Fibroblast of the aortic adventitia (primary cell): ENCODE data around the gene FAM47E. TPM values are rescaled to one million over a fixed set of nuclear protein-coding genes. Genes with fewer than 3 reads are reported as not detected.

ENCODE experiments used
- DNase-seq: peaks from one replicate; pipeline ENCODE4 v3.0.0-alpha.2; 2010; ENCODE audit warnings: low read depth
- H3K4me3 ChIP-seq: 2 replicates; pipeline ENCODE4 v1.5.1; 2011; ENCODE audit warnings: low read depth, mild to moderate bottlenecking, control low read depth, low read length, moderate library complexity
- CTCF ChIP-seq: IDR thresholded peaks from 2 replicates; pipeline ENCODE4 v1.5.1; 2011; ENCODE audit warnings: mild to moderate bottlenecking, low read length, control low read depth, inconsistent platforms; ENCODE audit not compliant: insufficient read depth
- total RNA-seq: library from RNA; depleted of rRNA; stranded (reverse); fragments of >200 nt; gene quantifications from 2 replicates; pipeline ENCODE4 v1.2.3, GENCODE V29; 2012; ENCODE audit warnings: low replicate concordance

The FAM47E gene
- total RNA-seq, 1 donor: 0.18 TPM

DNA sequence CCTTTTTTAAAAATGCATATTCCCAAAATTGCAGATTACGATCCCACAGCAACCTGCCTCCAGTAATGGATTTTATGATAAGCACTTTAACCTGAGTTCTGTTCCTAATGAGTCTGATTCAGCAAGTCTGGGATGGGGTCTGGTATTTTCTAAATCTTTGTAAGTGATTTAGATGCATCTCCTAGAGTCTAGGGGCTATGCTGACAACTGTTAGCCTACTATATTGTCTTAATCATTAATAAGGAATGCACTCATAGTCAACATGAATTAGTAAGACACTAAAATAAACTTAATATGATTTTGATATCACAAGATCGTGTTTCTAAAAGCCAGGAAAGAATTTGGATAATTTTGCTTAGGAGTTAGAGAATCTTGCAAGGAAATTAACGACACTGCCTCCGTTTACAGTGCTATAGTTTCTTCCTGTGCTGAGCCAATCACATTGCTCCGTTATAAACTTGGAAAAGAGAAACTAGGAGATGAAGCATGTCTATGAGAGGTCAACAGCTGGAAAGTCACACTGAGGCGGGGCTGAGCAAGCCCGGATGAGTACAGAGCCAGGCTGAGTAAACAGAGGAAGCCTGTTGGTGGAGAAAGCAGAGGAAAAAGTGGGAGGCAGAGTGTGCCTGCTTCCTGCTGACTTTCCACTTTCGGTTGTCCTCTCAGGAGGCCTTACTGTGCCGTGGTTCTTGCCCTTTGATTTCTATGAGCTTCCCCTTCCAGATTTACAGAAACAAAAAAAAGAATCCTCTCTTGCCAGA is 43.3 kb upstream of the FAM47E start:
- peak; percentile 88 for DNase-seq
- no peak for TF ChIP-seq CTCF
- H3K4me3 ChIP-seq: peak overlapping the region; percentile 36

DNA sequence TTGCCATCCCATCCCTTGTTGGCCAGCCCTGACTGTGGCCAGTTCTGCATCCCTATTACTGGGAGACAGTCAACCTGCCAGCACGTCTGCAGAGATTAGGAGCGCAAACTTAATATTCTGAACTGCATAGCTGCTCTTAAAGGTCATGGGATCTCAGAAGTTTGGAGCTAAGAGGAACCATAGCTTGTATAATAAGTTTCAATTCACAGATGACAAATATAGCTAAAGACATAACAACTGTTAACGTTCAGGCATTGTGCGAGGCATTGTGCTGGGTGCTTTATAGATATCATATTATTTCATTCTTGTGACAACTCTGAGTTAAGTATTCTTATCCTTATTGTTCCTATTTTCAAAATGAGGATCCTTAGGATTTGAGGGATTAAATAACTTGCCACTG is 41.6 kb upstream of the FAM47E start:
- H3K4me3 ChIP-seq: peak overlapping the region; percentile 39
- DNase-seq: no peak
- no peak for TF ChIP-seq CTCF

DNA sequence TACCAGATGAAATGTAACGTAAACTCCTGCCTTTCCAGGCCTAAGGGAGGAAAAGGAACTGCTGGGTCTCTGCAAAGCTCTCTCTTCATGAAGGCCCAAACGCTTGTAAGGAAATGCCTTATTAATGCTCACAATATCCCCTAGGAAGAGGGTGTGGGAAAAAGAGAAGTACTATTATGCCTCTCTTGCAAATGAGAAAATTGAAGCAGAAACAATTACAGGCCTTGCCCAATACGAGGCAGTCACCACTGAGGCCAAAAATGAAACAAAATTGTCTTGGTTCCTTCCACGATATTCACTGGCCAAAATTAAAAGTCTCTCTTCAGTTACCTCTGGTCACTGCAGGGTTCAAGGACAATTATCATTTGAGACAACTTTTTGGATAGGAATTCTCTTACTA is 41.1 kb upstream of the FAM47E start:
- peak; percentile 31 for DNase-seq
- peak overlapping the region; percentile 39 for H3K4me3 ChIP-seq
- no peak for TF ChIP-seq CTCF

DNA sequence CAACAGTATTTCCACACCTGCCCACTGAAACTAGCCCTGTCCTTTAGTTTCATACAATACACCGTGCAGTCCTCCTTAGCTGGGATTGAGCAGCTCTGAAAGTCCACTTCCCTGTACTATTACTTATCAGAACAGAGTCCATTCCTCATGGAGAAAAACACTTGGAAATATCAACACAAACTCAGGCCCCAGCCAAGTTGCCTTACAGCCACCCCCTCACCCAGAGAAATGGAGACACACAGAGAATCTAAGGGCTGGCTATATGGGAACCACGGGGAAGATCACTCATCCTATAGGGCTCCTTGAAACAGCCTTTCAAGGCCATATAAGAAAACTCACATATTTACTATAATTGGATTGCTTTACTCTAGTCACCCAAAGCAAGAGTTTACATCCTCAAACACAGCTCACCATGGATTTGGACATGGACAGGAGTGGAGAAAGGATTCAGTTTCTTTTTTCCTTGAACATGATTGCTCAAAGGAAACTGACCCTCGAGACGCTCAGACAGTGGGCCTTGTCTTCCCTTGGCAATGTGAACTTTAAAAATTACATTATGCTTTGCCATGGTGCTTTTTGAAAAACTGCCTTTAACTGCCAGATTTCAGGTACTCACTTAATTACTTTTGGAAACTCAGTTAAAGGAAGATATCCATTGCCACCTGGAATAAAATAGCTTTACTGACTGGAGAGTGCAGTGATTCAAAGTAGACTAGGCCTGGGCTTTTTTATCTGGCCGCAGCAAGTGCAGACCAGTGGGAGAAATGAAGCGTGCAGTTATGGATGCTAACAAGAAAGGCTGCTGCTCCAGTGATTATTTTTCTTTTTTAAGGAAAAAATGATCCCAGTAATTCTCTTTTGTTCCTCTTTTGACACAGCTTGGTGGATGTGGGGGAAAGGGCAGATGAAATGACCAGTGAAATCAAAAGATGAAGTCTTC is 39.5 kb upstream of the FAM47E start:
- TF ChIP-seq CTCF: no peak
- peak overlapping the region; percentile 87 for H3K4me3 ChIP-seq
- peak; percentile 30 for DNase-seq

DNA sequence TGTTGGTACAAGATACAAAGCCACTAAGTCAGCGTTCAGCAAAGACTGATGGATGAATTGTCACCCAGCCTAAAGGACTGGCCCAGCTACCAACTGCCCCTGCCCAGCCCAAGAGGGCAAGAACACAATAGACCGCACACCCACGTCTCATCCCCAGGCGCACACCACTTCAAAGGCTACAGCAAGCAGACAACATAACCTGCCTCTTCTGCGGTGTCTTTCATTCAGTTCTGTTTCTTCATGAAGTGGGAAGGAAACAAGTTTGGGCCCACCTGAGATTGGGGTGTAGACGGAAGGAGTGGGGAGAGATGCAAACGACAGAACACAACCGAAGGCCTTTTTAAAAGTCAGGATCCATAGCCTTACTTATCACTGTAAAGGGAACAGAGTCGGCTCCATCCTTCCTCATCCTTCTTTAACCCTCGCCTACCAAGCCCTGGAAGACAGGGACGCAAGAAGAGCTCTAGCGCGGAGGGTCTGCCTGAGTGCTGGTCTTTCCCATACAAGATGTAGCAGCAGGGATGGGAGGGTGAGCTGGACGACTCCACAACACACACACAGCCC is 38.6 kb upstream of the FAM47E start:
- peak; percentile 55 for DNase-seq
- no peak for TF ChIP-seq CTCF
- peak overlapping the region; percentile 87 for H3K4me3 ChIP-seq

DNA sequence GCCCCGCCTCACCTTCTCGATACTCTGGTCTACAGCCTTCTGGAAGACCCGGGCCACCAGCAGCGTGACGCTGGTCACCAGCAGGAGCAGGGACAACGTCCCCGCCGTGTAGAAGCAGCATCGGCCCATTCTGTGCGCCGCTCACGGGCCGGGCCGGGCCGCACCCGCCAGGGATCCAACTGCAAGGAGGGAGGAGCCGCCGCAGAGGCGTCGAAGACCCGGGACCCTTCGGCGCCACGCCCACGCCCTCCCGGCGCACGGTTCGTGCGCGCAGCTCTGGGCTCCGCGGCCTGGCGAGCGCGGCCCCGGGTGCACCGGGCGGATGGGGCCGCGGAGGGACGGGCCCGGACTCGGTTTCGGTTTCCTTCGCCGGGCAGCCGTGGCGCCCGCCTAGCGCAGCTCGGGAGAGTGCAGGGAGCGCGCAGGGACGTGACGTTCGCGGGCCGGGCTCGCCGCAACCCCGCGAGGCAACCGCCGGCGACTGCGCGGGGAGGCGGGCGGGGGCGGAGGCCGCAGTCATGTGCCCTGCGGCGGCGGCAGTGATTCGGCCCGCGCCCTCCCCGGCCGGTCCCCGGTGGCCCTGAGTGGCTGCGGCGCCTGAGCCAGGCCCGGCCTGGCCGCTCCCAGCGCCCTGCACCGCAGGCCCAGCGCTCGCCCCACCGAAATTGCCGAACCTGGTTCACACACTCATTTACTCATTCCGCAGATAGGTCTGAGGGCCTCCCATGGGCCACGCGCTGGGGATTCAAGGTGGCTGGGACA is 37.9 kb upstream of the FAM47E start, which contains the start of gene SCARB2:
TSS of gene SCARB2 (minus strand) at position 410 of the 762 bp plus-strand sequence. CDS start at position 129, 281 bp downstream.
- DNase-seq: peak; percentile 78
- peak within 1 kb of the TSS; percentile 87 for H3K4me3 ChIP-seq
- TF ChIP-seq CTCF: no peak
